Right lobe of liver (tissue), 6 donors: ENCODE measurements around the gene PTPN7. TPM values are rescaled to one million over a fixed set of nuclear protein-coding genes. Genes with fewer than 3 reads are reported as not detected.

ENCODE experiments used
- ATAC-seq, 4 donors: fragments of 200-7000 bp; cut with Tn5 transposase; one replicate each; pipeline ENCODE4 v1.9.1; 2020; ENCODE audit warnings: mild to moderate bottlenecking in 4 of 4, moderate library complexity in 4 of 4
- DNase-seq, 3 donors: peaks; one replicate each; pipeline ENCODE4 v3.0.0-alpha.2; 2020
- H3K27ac ChIP-seq, 3 donors: fragments of 200-600 bp; one replicate each; pipeline ENCODE4 v1.8.0; 2022
- H3K27me3 ChIP-seq, 2 donors: fragments of 200-600 bp; one replicate each; pipeline ENCODE4 v1.8.0; 2022
- H3K36me3 ChIP-seq, 4 donors: fragments of 200-600 bp; sonication (generic) in 1 of 4; one replicate each; pipeline versions ENCODE4 v1.5.1 to v1.8.0; 2017 to 2022; ENCODE audit warnings: control low read depth in 1 of 4
- H3K4me1 ChIP-seq, 4 donors: fragments of 200-600 bp; sonication (generic) in 1 of 4; one replicate each; pipeline versions ENCODE4 v1.5.1 to v1.8.0; 2017 to 2022; ENCODE audit warnings: control low read depth in 1 of 4
- H3K4me3 ChIP-seq, 3 donors: fragments of 200-600 bp; one replicate each; pipeline ENCODE4 v1.8.0; 2022
- H3K9me3 ChIP-seq, 4 donors: fragments of 200-600 bp; sonication (generic) in 1 of 4; one replicate each; pipeline versions ENCODE4 v1.5.1 to v1.8.0; 2017 to 2022; ENCODE audit warnings: control low read depth in 1 of 4
- POLR2A ChIP-seq: fragments of 450-650 bp; IDR thresholded peaks from one replicate; pipeline ENCODE4 v1.6.1; 2017; ENCODE audit warnings: antibody characterized with exemption, mild to moderate bottlenecking
- WGBS: methylation state at CpG from one replicate; pipeline ENCODE4 v1.1.6; 2018; ENCODE audit warnings: low coverage, low lambda C conversion rate; ENCODE audit not compliant: insufficient coverage; ENCODE audit errors: missing lambda C conversion rate; 5-methylcytosine and 5-hydroxymethylcytosine counted together
- intact Hi-C, 2 donors: fragments of 100-400 bp; cut with DNase I; formaldehyde crosslinking; loops; one replicate each; pipeline versions ENCODE4 v1.11.2 to v1.14.1; 2022
- total RNA-seq, 6 experiments: library from RNA; depleted of rRNA in 2 of 6; stranded (reverse); fragments of >200 nt in 2 of 6; fragmentation: NEBNext Ultra II Directional in 3 of 6; extraction: Animal tissue kit (Norgen Biotek cat#: 25700) in 3 of 6; gene quantifications; one replicate each; pipeline versions ENCODE4 v1.1.0 to v1.2.4, GENCODE V29; 2016 to 2023
- TF ChIP-seq, protein P1 (sequence below), 4 donors: fragments of 200-600 bp in 3 of 4; fragments of 450-650 bp in 1 of 4; IDR thresholded peaks; one replicate each; pipeline versions ENCODE4 v1.5.1 to v1.8.0; 2016 to 2022; ENCODE audit warnings: antibody characterized with exemption in 4 of 4, mild to moderate bottlenecking in 2 of 4
- donor health status: DM: no; HTN: yes; CAD: no.
- donor health status: DM: no; HTN: no; CAD: no.
- donor health status: DM: no; HTN: no; CAD: no.
- donor health status: DM: no; HTN: yes; CAD: no.
- donor health status: DM: no; HTN: yes; CAD: no.

Gene PTPN7
- total RNA-seq, 6 experiments from 2014 or later = 0.18 to 5.1 (median 0.73) TPM

DNA sequence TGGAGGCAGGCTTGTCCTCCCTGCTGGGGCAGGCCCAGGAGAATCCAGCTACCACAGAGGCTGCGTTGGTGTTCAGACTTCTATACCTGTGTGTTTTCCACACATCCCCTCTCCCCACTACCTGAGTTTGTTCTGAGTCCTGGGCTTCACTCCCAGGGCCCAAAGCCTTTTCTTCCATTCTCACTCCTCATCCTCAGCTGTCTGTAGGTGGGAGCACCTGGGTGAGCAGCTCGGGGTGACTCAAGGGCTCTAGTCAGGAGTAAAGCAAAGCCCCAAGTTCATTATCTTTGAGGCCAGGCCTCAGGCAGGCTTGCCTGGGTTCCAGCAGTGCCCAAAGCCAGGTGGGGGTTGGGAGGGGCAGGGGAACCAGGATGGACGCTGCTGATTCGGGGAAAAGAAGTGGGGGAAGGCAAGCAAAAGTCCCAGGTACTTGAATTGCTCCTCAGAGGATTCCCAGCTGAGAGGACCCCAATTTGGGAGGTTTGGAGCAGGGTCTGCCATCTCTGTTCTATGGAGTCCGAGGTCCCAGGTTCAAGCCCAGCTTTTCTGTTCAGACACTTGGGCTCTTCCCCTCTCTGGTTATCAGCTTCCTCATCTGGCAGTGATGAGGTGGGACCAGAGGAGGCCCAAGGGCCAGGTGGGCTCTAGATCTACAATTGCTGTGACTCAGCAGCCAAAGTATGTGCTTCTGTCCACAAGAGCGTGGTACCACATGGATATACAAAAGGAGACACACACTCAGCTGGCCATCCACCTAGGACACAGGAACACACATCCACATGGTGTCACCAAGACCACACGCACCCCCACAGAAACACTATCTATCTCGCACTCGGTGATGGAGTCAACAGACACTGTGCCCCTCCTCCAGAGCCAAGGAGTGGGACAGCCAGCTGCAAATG is 5.8 kb upstream of the PTPN7 start:
- WGBS = 80% methylated on average over 3 of the region's 9 CpGs
- no peak overlapping the region for H3K4me3 ChIP-seq
- H3K27ac ChIP-seq = no peak overlapping the region
- H3K36me3 ChIP-seq = no peaks in the 10 kb centered on the region
- TF ChIP-seq POLR2A = no peak
- TF ChIP-seq, protein P1, sequence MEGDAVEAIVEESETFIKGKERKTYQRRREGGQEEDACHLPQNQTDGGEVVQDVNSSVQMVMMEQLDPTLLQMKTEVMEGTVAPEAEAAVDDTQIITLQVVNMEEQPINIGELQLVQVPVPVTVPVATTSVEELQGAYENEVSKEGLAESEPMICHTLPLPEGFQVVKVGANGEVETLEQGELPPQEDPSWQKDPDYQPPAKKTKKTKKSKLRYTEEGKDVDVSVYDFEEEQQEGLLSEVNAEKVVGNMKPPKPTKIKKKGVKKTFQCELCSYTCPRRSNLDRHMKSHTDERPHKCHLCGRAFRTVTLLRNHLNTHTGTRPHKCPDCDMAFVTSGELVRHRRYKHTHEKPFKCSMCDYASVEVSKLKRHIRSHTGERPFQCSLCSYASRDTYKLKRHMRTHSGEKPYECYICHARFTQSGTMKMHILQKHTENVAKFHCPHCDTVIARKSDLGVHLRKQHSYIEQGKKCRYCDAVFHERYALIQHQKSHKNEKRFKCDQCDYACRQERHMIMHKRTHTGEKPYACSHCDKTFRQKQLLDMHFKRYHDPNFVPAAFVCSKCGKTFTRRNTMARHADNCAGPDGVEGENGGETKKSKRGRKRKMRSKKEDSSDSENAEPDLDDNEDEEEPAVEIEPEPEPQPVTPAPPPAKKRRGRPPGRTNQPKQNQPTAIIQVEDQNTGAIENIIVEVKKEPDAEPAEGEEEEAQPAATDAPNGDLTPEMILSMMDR (IDR thresholded peaks at IDR 0.05) = no peak
- no peak for ATAC-seq
- no peaks in the 10 kb centered on the region for H3K27me3 ChIP-seq
- H3K9me3 ChIP-seq = no peaks in the 10 kb centered on the region
- intact Hi-C loops = no loop called here
- no peak for DNase-seq
- peaks cover 0 to 7% (median 0%) of the 10 kb centered on the region in 4 donors for H3K4me1 ChIP-seq

DNA sequence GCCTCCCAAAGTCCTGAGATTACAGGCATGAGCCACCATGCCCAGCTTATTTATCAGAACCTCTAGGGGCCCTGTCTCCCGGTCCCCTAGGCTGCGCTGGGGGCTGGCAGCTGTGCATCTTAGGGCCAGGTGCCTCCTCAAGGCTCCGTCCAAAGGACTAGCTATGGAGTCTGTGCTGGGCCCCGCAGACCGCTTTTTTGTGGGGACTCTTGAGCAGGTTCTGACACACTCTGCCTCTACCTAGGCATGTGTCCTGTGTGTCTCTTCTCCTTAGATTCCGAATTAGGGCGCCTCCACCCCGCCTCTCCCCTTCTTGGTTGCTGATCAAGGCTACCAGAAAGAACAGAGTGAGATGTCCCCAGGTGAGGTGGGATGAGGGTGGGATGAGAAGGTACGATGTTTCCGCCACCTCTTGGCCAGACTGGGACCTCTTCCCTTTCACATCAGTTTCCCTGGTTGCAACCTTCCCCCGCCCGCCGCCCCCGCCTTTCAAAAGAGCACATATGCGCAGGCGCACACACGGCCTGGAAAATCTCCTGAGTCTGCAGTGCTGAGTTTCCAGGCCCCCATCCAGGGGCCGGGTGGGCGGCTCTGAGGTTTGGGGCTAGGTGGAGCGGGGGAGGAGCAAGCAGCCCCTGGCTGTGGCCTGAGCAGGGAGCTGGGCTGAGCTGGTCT is 5.0 kb upstream of the PTPN7 start:
- Histone ChIP-seq H3K4me1 (peaks cover 0 to 7% (median 0%) of the 10 kb centered on the region in 4 donors), H3K27ac (no peak overlapping the region), H3K27me3 (no peaks in the 10 kb centered on the region), H3K4me3 (no peak overlapping the region), H3K36me3 (no peaks in the 10 kb centered on the region), H3K9me3 (no peaks in the 10 kb centered on the region)
- intact Hi-C loops = no loop called here
- TF ChIP-seq, protein P1 (IDR thresholded peaks at IDR 0.05) = no peak
- TF ChIP-seq POLR2A = no peak
- DNase-seq (peak in 1 of 3 donors; percentile 37), ATAC-seq (no peak)
- 84% methylated on average over 12 of the region's 20 CpGs for WGBS

DNA sequence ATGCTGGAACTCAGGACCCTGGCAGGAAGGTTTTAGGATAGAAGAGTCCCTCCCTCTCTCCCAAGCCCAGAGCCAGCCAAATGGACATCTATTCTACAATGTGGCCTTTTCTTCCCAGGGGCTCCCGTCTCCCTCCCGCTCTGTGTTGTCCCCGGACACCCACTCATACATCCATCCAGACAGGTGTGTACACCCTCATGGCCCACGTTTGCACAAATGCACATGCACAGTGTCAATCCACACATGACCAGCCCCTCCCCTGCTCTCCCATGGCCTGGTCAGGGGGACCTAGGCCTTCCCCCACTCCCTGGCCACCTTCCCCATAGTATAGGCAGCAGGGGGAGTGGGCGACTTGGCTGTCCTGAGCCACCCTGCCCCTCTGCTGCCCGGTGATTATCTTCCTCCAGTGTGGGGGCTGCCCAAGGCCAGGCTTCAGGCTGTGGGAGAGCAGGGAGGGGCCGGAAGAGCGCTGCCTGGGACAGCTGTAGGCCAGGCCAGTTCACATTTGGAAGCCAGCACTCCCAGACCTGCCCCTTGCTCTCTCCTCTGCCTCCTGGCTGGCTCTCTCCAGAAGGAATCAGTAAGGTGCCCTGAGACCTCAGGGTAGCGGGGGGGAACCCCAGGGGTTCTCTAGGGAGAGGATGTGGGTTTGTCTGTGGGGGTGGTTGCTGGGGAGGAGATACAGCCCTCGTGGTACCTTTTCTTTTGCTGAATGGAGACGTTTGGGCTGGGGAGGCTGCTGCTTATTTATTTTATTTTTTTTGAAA is 4.1 kb upstream of the PTPN7 start:
- Histone ChIP-seq H3K27ac (no peak overlapping the region), H3K4me3 (no peak overlapping the region), H3K9me3 (no peaks in the 10 kb centered on the region), H3K4me1 (peaks cover 0 to 7% (median 0%) of the 10 kb centered on the region in 4 donors), H3K36me3 (no peaks in the 10 kb centered on the region), H3K27me3 (no peaks in the 10 kb centered on the region)
- peak in 2 of 4 donors; percentile 9 to 15 for ATAC-seq
- WGBS = 44% methylated on average over 3 of the region's 11 CpGs
- TF ChIP-seq, protein P1 (IDR thresholded peaks at IDR 0.05) = no peak
- no peak for TF ChIP-seq POLR2A
- intact Hi-C loops = no loop called here
- no peak for DNase-seq
